HepG2 (cell line): Measurements from ENCODE around the gene HMX1. TPM values are rescaled to one million over a fixed set of nuclear protein-coding genes. Genes with fewer than 3 reads are reported as not detected.

Experiments
- ATAC-seq: fragments of 200-7000 bp; cut with Tn5 transposase; 3 replicates; pipeline ENCODE4 v1.9.1; 2020; ENCODE audit warnings: mild to moderate bottlenecking, moderate library complexity
- BruUV-seq: library from RNA; stranded (reverse); fragments of 400-500 nt; replicated peaks from 2 replicates; lab custom pipeline; 2021; lab: Mats Ljungman, UMichigan
- CTCF ChIA-PET: fragments of 300-600 bp; formaldehyde crosslinking; extraction: SDS; loops from one replicate; lab custom pipeline; 2021; ENCODE audit warnings: low total read pairs, inconsistent platforms, low intra/inter-chr PET ratio; lab: Yijun Ruan, JAX
- POLR2A ChIA-PET: fragments of 350-600 bp; sonication (Branson Sonifier 250); formaldehyde crosslinking; loops from one replicate; lab custom pipeline; 2020; ENCODE audit warnings: antibody characterized with exemption, inconsistent platforms; lab: Yijun Ruan, JAX
- DNase-seq: peaks from one replicate; pipeline ENCODE4 v3.0.0-alpha.2; 2015; ENCODE audit warnings: low spot score
- FAIRE-seq: peaks from 3 replicates; lab custom pipeline; 2011; peaks lifted over from hg19 to GRCh38; lab: Jason Lieb, UNC
- H2AFZ ChIP-seq: one replicate; pipeline ENCODE4 v1.6.1; 2011; ENCODE audit warnings: low read length, inconsistent platforms
- H3K27ac ChIP-seq: fragments of 300-600 bp; 3 replicates; pipeline ENCODE4 v1.8.0; 2011; ENCODE audit warnings: mixed run types, mild to moderate bottlenecking, mixed read lengths, low read length, inconsistent platforms; ENCODE audit not compliant: insufficient read depth; ENCODE audit errors: extremely low read length
- H3K27me3 ChIP-seq, 2 experiments: fragments of 200-600 bp in 1 of 2; 2 replicates in 1 of 2; 3 replicates in 1 of 2; pipeline versions ENCODE4 v1.6.0 to v1.8.0; 2011; ENCODE audit warnings: low read length in 2 of 2, mild to moderate bottlenecking in 2 of 2, moderate library complexity in 2 of 2, inconsistent platforms in 1 of 2; ENCODE audit not compliant: insufficient read depth in 2 of 2, control insufficient read depth in 1 of 2
- H3K36me3 ChIP-seq, 2 experiments: fragments of 200-600 bp in 1 of 2; replicated peaks in 1 of 2; 2 replicates in 1 of 2; 3 replicates in 1 of 2; pipeline versions ENCODE4 v1.5.1 to v1.8.0; 2011; ENCODE audit warnings: low read length in 2 of 2, inconsistent platforms in 1 of 2; ENCODE audit not compliant: insufficient read depth in 2 of 2, control insufficient read depth in 1 of 2
- H3K4me1 ChIP-seq: 2 replicates; pipeline ENCODE4 v1.5.1; 2012; ENCODE audit warnings: low read length, inconsistent platforms; ENCODE audit not compliant: insufficient read depth
- H3K4me2 ChIP-seq: 2 replicates; pipeline ENCODE4 v1.6.0; 2011; ENCODE audit warnings: low read depth, low read length, inconsistent platforms
- H3K4me3 ChIP-seq, 3 experiments: fragments of 200-600 bp in 1 of 3; sonication (generic), shearing (Covaris generic) in 1 of 3; replicated peaks in 1 of 3; 2 replicates each; pipeline ENCODE4 v1.5.1; 2011 to 2016; ENCODE audit warnings: low read length in 3 of 3, inconsistent platforms in 2 of 3, low read depth in 2 of 3, mild to moderate bottlenecking in 2 of 3, control low read depth in 1 of 3, mixed read lengths in 1 of 3; ENCODE audit not compliant: insufficient read depth in 1 of 3
- H3K79me2 ChIP-seq: one replicate; pipeline ENCODE4 v1.6.1; 2011; ENCODE audit warnings: low read length, inconsistent platforms; ENCODE audit not compliant: insufficient read depth
- H3K9ac ChIP-seq: 2 replicates; pipeline ENCODE4 v1.6.0; 2011; ENCODE audit warnings: mild to moderate bottlenecking, low read depth, low read length, inconsistent platforms; ENCODE audit not compliant: insufficient read depth
- H3K9me3 ChIP-seq: 2 replicates; pipeline ENCODE4 v1.5.1; 2012; ENCODE audit warnings: mild to moderate bottlenecking, low read length
- H4K20me1 ChIP-seq: 2 replicates; pipeline ENCODE4 v1.6.0; 2011; ENCODE audit warnings: inconsistent platforms, mild to moderate bottlenecking, low read length, moderate library complexity; ENCODE audit not compliant: insufficient read depth
- GTF3A ChIP-seq: sonication (generic); formaldehyde crosslinking; conservative IDR thresholded peaks from 2 replicates; pipeline ENCODE4 v1.4.0; 2020; ENCODE audit warnings: mild to moderate bottlenecking, missing genetic modification reagents
- ISL2 ChIP-seq: sonication (generic); formaldehyde crosslinking; IDR thresholded peaks from 2 replicates; pipeline ENCODE4 v1.5.0; 2020; ENCODE audit warnings: missing genetic modification reagents
- PPARG ChIP-seq: conservative IDR thresholded peaks from 2 replicates; pipeline ENCODE4 v1.6.1; 2016; ENCODE audit warnings: missing biosample characterization, missing genetic modification reagents
- ZNF546 ChIP-seq: sonication (generic); formaldehyde crosslinking; conservative IDR thresholded peaks from 2 replicates; pipeline ENCODE4 v1.8.1; 2023; ENCODE audit warnings: mild to moderate bottlenecking, missing genetic modification reagents
- whole genome bisulfite sequencing: methylation state at CpG from one replicate; pipeline ENCODE4 v1.1.6; 2017; ENCODE audit warnings: low lambda C conversion rate; 5-methylcytosine and 5-hydroxymethylcytosine counted together
- in situ Hi-C: cut with HindIII; loops from 2 replicates; pipeline ENCODE4 v1.10.0; 2017; ENCODE audit warnings: low pct_unique_long_range_greater_than_20kb; ENCODE audit not compliant: extremely low pct_ligation_motif_present
- intact Hi-C: fragments of 100-400 bp; cut with micrococcal nuclease; formaldehyde crosslinking; loops from one replicate; pipeline ENCODE4 v1.10.0; 2022; ENCODE audit not compliant: unreplicated experiment
- polyA plus RNA-seq, 8 experiments: library from polyadenylated mRNA; depleted of rRNA in 3 of 8; stranded (reverse) in 7 of 8; unstranded in 1 of 8; fragments of >200 nt; fragmentation: Illumina TruSeq in 4 of 8; extraction: Trizol in 4 of 8; gene quantifications; 2 replicates each; pipeline versions ENCODE4 v1.2.1 to v1.2.3, GENCODE V29; 2011 to 2016; ENCODE audit warnings: low read depth in 4 of 8, missing spikeins in 1 of 8, mixed read lengths in 1 of 8; ENCODE audit not compliant: insufficient read depth in 1 of 8
- total RNA-seq, 5 experiments: library from RNA; depleted of rRNA; stranded (reverse); fragments of >200 nt; fragmentation: Illumina TruSeq; extraction: Trizol; gene quantifications; 2 replicates each; pipeline ENCODE4 v1.2.3, GENCODE V29; 2016; ENCODE audit warnings: low read depth in 1 of 5
- TF ChIP-seq, protein P1 (sequence below): sonication (generic); formaldehyde crosslinking; conservative IDR thresholded peaks from 2 replicates; pipeline ENCODE4 v1.8.0; 2022; ENCODE audit warnings: low read depth, missing genetic modification reagents
- TF ChIP-seq, protein P2 (sequence below): sonication (generic); formaldehyde crosslinking; conservative IDR thresholded peaks from 2 replicates; pipeline ENCODE4 v1.4.0; 2020; ENCODE audit warnings: missing genetic modification reagents

The HMX1 gene
- total and polyA plus RNA-seq, 2 of the 13 experiments (the other 11 are each of a cell fraction or from before 2014, with no cell fraction given) = not detected

DNA sequence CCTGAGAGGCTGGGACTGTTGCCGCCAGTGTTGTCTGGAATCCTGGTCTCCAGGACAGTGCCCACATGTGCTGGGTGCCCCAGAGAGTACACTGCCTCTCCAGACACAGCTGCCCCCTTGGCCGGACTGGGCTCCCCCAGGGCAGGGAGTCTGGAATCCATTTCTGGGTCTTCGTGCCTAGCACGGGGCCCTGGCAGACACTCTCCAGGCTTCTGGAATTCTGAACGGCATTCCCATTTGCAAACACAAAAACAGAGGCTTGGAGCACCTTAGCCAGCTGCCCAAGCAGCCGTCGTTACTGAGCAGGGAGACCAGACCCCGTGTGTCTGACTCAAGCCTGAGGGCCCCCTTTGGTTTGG lies 20.8 kb downstream of the HMX1 start:
- no peak overlapping the region for H3K9ac ChIP-seq
- DNase-seq (no peak), ATAC-seq (no peak), FAIRE-seq (no peak)
- H4K20me1 ChIP-seq = no peaks in the 10 kb centered on the region
- ChIA-PET POLR2A (no interaction called here), CTCF (no interaction called here)
- H3K4me2 ChIP-seq = no peak overlapping the region
- intact Hi-C loops (no loop called here), in situ Hi-C loops (no loop called here)
- no peaks in the 10 kb centered on the region for H3K9me3 ChIP-seq
- H3K27ac ChIP-seq = no peak overlapping the region
- no peak overlapping the region for H3K4me3 ChIP-seq
- no peaks in the 10 kb centered on the region for H3K4me1 ChIP-seq
- H2AFZ ChIP-seq = no peak overlapping the region
- no TSS peak for BruUV-seq
- 40% methylated on average over 2 of the region's 8 CpGs for WGBS
- H3K79me2 ChIP-seq = no peaks in the 10 kb centered on the region
- H3K36me3 ChIP-seq = no peaks in the 10 kb centered on the region
- TF ChIP-seq ZNF546 (CRISPR knock-in tag) = no peak
- TF ChIP-seq PPARG = no peak
- TF ChIP-seq, protein P1, sequence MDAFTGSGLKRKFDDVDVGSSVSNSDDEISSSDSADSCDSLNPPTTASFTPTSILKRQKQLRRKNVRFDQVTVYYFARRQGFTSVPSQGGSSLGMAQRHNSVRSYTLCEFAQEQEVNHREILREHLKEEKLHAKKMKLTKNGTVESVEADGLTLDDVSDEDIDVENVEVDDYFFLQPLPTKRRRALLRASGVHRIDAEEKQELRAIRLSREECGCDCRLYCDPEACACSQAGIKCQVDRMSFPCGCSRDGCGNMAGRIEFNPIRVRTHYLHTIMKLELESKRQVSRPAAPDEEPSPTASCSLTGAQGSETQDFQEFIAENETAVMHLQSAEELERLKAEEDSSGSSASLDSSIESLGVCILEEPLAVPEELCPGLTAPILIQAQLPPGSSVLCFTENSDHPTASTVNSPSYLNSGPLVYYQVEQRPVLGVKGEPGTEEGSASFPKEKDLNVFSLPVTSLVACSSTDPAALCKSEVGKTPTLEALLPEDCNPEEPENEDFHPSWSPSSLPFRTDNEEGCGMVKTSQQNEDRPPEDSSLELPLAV = no peak
- TF ChIP-seq, protein P2, sequence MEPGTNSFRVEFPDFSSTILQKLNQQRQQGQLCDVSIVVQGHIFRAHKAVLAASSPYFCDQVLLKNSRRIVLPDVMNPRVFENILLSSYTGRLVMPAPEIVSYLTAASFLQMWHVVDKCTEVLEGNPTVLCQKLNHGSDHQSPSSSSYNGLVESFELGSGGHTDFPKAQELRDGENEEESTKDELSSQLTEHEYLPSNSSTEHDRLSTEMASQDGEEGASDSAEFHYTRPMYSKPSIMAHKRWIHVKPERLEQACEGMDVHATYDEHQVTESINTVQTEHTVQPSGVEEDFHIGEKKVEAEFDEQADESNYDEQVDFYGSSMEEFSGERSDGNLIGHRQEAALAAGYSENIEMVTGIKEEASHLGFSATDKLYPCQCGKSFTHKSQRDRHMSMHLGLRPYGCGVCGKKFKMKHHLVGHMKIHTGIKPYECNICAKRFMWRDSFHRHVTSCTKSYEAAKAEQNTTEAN (CRISPR knock-in tag) = no peak
- TF ChIP-seq GTF3A (CRISPR knock-in tag) = no peak
- TF ChIP-seq ISL2 (CRISPR knock-in tag) = no peak
- peaks cover 13 to 67% of the 10 kb centered on the region in 2 experiments; a peak in 4 of 5 replicates for H3K27me3 ChIP-seq
